GM10266 (cell line): ENCODE measurements around the gene FOXP1.

Source experiments
- DNase-seq: peaks from one replicate; pipeline ENCODE4 v3.0.0; 2012; ENCODE audit errors: extremely low spot score
- TF ChIP-seq, protein P1 (sequence below): IDR thresholded peaks from 2 replicates; pipeline ENCODE4 v1.5.1; 2012; ENCODE audit warnings: mild to moderate bottlenecking, low read depth; ENCODE audit not compliant: control insufficient read depth, insufficient read depth; ENCODE audit errors: missing control alignments

The FOXP1 gene

GRCh38 chr3:71565976-71566375 lies 17.6 kb downstream of the FOXP1 start:
- TF ChIP-seq, protein P1, sequence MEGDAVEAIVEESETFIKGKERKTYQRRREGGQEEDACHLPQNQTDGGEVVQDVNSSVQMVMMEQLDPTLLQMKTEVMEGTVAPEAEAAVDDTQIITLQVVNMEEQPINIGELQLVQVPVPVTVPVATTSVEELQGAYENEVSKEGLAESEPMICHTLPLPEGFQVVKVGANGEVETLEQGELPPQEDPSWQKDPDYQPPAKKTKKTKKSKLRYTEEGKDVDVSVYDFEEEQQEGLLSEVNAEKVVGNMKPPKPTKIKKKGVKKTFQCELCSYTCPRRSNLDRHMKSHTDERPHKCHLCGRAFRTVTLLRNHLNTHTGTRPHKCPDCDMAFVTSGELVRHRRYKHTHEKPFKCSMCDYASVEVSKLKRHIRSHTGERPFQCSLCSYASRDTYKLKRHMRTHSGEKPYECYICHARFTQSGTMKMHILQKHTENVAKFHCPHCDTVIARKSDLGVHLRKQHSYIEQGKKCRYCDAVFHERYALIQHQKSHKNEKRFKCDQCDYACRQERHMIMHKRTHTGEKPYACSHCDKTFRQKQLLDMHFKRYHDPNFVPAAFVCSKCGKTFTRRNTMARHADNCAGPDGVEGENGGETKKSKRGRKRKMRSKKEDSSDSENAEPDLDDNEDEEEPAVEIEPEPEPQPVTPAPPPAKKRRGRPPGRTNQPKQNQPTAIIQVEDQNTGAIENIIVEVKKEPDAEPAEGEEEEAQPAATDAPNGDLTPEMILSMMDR = no peak
- no peak for DNase-seq

GRCh38 chr3:71565316-71565715 lies 18.2 kb downstream of the FOXP1 start:
- TF ChIP-seq, protein P1 = no peak
- DNase-seq = no peak

DNA sequence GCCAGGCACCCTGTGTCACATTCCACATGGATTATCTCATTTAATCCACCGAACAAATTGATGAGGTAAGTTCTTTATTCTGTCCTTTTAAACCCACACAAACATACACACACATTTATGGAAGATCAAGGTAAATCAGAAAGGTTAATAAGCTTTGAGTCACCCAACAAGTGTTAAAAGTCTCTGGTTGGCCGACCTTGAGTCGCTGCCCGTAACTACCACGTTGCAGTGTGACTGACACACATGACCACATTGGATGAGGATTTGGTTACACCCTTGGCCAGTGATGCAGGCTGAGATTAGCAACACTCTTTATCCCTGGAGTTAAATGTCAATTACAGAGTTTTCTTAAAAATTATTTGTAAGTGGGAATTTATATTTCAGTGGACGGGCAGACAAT lies 19.2 kb downstream of the FOXP1 start:
- no peak for DNase-seq
- TF ChIP-seq, protein P1 = no peak

- TF ChIP-seq, protein P1 = no peak
- DNase-seq = no peak
Measured at GRCh38 chr3:71563827-71564226, 19.7 kb downstream of the FOXP1 start.

GRCh38 chr3:71562938-71563337 lies 20.6 kb downstream of the FOXP1 start:
- no peak for DNase-seq
- TF ChIP-seq, protein P1 = no peak

- DNase-seq = no peak
- TF ChIP-seq, protein P1 = no peak
Measured at GRCh38 chr3:71560665-71561064, 22.9 kb downstream of the FOXP1 start.

- no peak for DNase-seq
- TF ChIP-seq, protein P1 = no peak
Measured at GRCh38 chr3:71559578-71560162, 23.9 kb downstream of the FOXP1 start.
